ENCODE measurements around the gene HIVEP3. TPM values are rescaled to one million over a fixed set of nuclear protein-coding genes. Genes with fewer than 3 reads are reported as not detected.

HIVEP3 gene
- total and polyA plus RNA-seq, 4 donors = 3.0 to 9.4 (median 7.8) TPM

DNA sequence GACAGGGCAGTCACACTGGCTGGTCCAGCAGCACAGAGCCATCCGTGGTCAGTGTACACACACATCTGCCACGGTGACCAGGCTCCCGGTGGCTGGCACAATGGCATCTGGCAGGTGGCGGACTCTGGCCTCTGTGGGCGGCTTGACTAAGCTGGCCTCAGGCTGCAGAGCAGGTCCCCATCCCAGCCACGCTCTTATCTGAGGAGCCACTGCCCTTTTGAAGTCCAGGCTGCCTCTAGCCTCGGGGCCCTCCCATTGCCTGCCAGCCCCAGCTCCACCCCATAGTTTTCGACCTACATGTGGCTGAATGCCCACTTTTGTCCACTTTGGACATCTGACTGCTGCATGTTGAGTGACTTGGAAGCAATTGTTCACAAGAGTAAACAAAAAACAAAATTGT lies 404.3 kb downstream of the HIVEP3 start:
- Histone ChIP-seq H3K27ac (ENCODE audit: low read depth, low read length) (no peak overlapping the region), H3K4me3 (ENCODE audit: low read depth, low read length) (no peak overlapping the region), H3K36me3 (ENCODE audit: control insufficient read depth, insufficient read depth, low read length) (peaks cover 39% of the 10 kb centered on the region), H3K9me3 (ENCODE audit: control insufficient read depth, insufficient read depth, low read length) (no peaks in the 10 kb centered on the region), H3K27me3 (ENCODE audit: control insufficient read depth, insufficient read depth, low read length) (no peaks in the 10 kb centered on the region), H3K4me1 (ENCODE audit: control insufficient read depth, insufficient read depth, low read length) (peaks cover 30% of the 10 kb centered on the region)
- DNase-seq (ENCODE audit: low read depth in 4 of 6, low spot score in 6 of 6) = no peak
- WGBS (ENCODE audit: insufficient coverage) = 75% methylated on average over 8 of the region's 8 CpGs

DNA sequence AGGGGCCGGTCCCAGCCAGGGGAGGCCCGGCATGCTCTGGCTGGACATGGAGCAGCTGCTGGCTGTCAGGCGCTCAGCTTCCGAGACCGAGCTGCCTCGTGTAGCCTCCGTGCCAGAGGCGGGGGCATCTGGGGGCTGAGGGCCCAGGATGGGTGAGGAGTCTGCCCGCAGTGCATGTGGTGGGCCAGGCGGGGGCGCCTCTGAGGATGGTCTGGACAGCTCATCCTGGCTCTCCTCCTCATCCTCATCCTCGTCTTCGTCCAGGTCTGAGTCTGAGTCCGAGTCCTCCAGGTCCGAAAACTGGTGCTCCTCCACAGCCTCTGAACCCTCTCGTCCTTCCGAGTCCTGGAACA lies 405.4 kb downstream of the HIVEP3 start:
- peaks cover 30% of the 10 kb centered on the region for H3K4me1 ChIP-seq (ENCODE audit: control insufficient read depth, insufficient read depth, low read length)

GRCh38 chr1:41512701-41513382 lies 405.9 kb downstream of the HIVEP3 start:
- Histone ChIP-seq H3K4me3 (ENCODE audit: low read depth, low read length) (no peak overlapping the region), H3K4me1 (ENCODE audit: control insufficient read depth, insufficient read depth, low read length) (peaks cover 32% of the 10 kb centered on the region), H3K27ac (ENCODE audit: low read depth, low read length) (no peak overlapping the region), H3K36me3 (ENCODE audit: control insufficient read depth, insufficient read depth, low read length) (peaks cover 42% of the 10 kb centered on the region), H3K27me3 (ENCODE audit: control insufficient read depth, insufficient read depth, low read length) (no peaks in the 10 kb centered on the region), H3K9me3 (ENCODE audit: control insufficient read depth, insufficient read depth, low read length) (no peaks in the 10 kb centered on the region)
- WGBS (ENCODE audit: insufficient coverage) = 91% methylated on average over 24 of the region's 27 CpGs
- DNase-seq (ENCODE audit: low read depth in 4 of 6, low spot score in 6 of 6) = no peak

More for the DNA sequence above, 405.4 kb downstream of the HIVEP3 start:
- DNase-seq (ENCODE audit: low read depth in 4 of 6, low spot score in 6 of 6) = no peak
- H3K27ac ChIP-seq (ENCODE audit: low read depth, low read length) = no peak overlapping the region
- H3K9me3 ChIP-seq (ENCODE audit: control insufficient read depth, insufficient read depth, low read length) = no peaks in the 10 kb centered on the region
- 68% methylated on average over 17 of the region's 17 CpGs for WGBS (ENCODE audit: insufficient coverage)
- H3K36me3 ChIP-seq (ENCODE audit: control insufficient read depth, insufficient read depth, low read length) = peaks cover 40% of the 10 kb centered on the region
- no peak overlapping the region for H3K4me3 ChIP-seq (ENCODE audit: low read depth, low read length)
- no peaks in the 10 kb centered on the region for H3K27me3 ChIP-seq (ENCODE audit: control insufficient read depth, insufficient read depth, low read length)

- H3K27ac ChIP-seq (ENCODE audit: low read depth, low read length) = no peak overlapping the region
- no peaks in the 10 kb centered on the region for H3K9me3 ChIP-seq (ENCODE audit: control insufficient read depth, insufficient read depth, low read length)
- 96% methylated on average over 7 of the region's 7 CpGs for WGBS (ENCODE audit: insufficient coverage)
- no peak overlapping the region for H3K4me3 ChIP-seq (ENCODE audit: low read depth, low read length)
- no peaks in the 10 kb centered on the region for H3K27me3 ChIP-seq (ENCODE audit: control insufficient read depth, insufficient read depth, low read length)
- DNase-seq (ENCODE audit: low read depth in 4 of 6, low spot score in 6 of 6) = no peak
- peaks cover 43% of the 10 kb centered on the region for H3K36me3 ChIP-seq (ENCODE audit: control insufficient read depth, insufficient read depth, low read length)
- peaks cover 30% of the 10 kb centered on the region for H3K4me1 ChIP-seq (ENCODE audit: control insufficient read depth, insufficient read depth, low read length)
Measured at GRCh38 chr1:41511239-41511540, 407.5 kb downstream of the HIVEP3 start.

- H3K36me3 ChIP-seq (ENCODE audit: control insufficient read depth, insufficient read depth, low read length) = peaks cover 43% of the 10 kb centered on the region
- H3K27ac ChIP-seq (ENCODE audit: low read depth, low read length) = no peak overlapping the region
- no peaks in the 10 kb centered on the region for H3K27me3 ChIP-seq (ENCODE audit: control insufficient read depth, insufficient read depth, low read length)
- peaks cover 25% of the 10 kb centered on the region for H3K4me1 ChIP-seq (ENCODE audit: control insufficient read depth, insufficient read depth, low read length)
- no peak for DNase-seq (ENCODE audit: low read depth in 4 of 6, low spot score in 6 of 6)
- no peaks in the 10 kb centered on the region for H3K9me3 ChIP-seq (ENCODE audit: control insufficient read depth, insufficient read depth, low read length)
- no peak overlapping the region for H3K4me3 ChIP-seq (ENCODE audit: low read depth, low read length)
- 94% methylated on average over 36 of the region's 41 CpGs for WGBS (ENCODE audit: insufficient coverage)
Measured at GRCh38 chr1:41510531-41511238, 408.0 kb downstream of the HIVEP3 start.

- Histone ChIP-seq H3K4me3 (ENCODE audit: low read depth, low read length) (no peak overlapping the region), H3K9me3 (ENCODE audit: control insufficient read depth, insufficient read depth, low read length) (no peaks in the 10 kb centered on the region), H3K27ac (ENCODE audit: low read depth, low read length) (no peak overlapping the region), H3K36me3 (ENCODE audit: control insufficient read depth, insufficient read depth, low read length) (peaks cover 41% of the 10 kb centered on the region), H3K27me3 (ENCODE audit: control insufficient read depth, insufficient read depth, low read length) (no peaks in the 10 kb centered on the region), H3K4me1 (ENCODE audit: control insufficient read depth, insufficient read depth, low read length) (peaks cover 12% of the 10 kb centered on the region)
- 84% methylated on average over 8 of the region's 9 CpGs for WGBS (ENCODE audit: insufficient coverage)
- no peak for DNase-seq (ENCODE audit: low read depth in 4 of 6, low spot score in 6 of 6)
Measured at GRCh38 chr1:41509270-41509671, 409.5 kb downstream of the HIVEP3 start.

- 56% methylated on average over 1 of the region's 2 CpGs for WGBS (ENCODE audit: insufficient coverage)
- no peak overlapping the region for H3K27ac ChIP-seq (ENCODE audit: low read depth, low read length)
- no peak for DNase-seq (ENCODE audit: low read depth in 4 of 6, low spot score in 6 of 6)
Measured at GRCh38 chr1:41508290-41508689, 410.4 kb downstream of the HIVEP3 start.

GRCh38 chr1:41507836-41508235 lies 410.9 kb downstream of the HIVEP3 start:
- Histone ChIP-seq H3K36me3 (ENCODE audit: control insufficient read depth, insufficient read depth, low read length) (peaks cover 33% of the 10 kb centered on the region), H3K27me3 (ENCODE audit: control insufficient read depth, insufficient read depth, low read length) (no peaks in the 10 kb centered on the region), H3K27ac (ENCODE audit: low read depth, low read length) (no peak overlapping the region), H3K9me3 (ENCODE audit: control insufficient read depth, insufficient read depth, low read length) (no peaks in the 10 kb centered on the region), H3K4me1 (ENCODE audit: control insufficient read depth, insufficient read depth, low read length) (peaks cover 16% of the 10 kb centered on the region), H3K4me3 (ENCODE audit: low read depth, low read length) (no peak overlapping the region)
- WGBS (ENCODE audit: insufficient coverage) = 89% methylated on average over 6 of the region's 6 CpGs
- DNase-seq (ENCODE audit: low read depth in 4 of 6, low spot score in 6 of 6) = no peak

More at GRCh38 chr1:41508290-41508689, 410.4 kb downstream of the HIVEP3 start:
- peaks cover 38% of the 10 kb centered on the region for H3K36me3 ChIP-seq (ENCODE audit: control insufficient read depth, insufficient read depth, low read length)
- H3K9me3 ChIP-seq (ENCODE audit: control insufficient read depth, insufficient read depth, low read length) = no peaks in the 10 kb centered on the region
- H3K4me1 ChIP-seq (ENCODE audit: control insufficient read depth, insufficient read depth, low read length) = peaks cover 12% of the 10 kb centered on the region
- no peak overlapping the region for H3K4me3 ChIP-seq (ENCODE audit: low read depth, low read length)
- H3K27me3 ChIP-seq (ENCODE audit: control insufficient read depth, insufficient read depth, low read length) = no peaks in the 10 kb centered on the region

- no peak overlapping the region for H3K4me3 ChIP-seq (ENCODE audit: low read depth, low read length)
- WGBS (ENCODE audit: insufficient coverage) = 65% methylated on average over 13 of the region's 13 CpGs
- no peak overlapping the region for H3K27ac ChIP-seq (ENCODE audit: low read depth, low read length)
- DNase-seq (ENCODE audit: low read depth in 4 of 6, low spot score in 6 of 6) = no peak
- no peaks in the 10 kb centered on the region for H3K27me3 ChIP-seq (ENCODE audit: control insufficient read depth, insufficient read depth, low read length)
- peaks cover 21% of the 10 kb centered on the region for H3K4me1 ChIP-seq (ENCODE audit: control insufficient read depth, insufficient read depth, low read length)
- H3K9me3 ChIP-seq (ENCODE audit: control insufficient read depth, insufficient read depth, low read length) = no peaks in the 10 kb centered on the region
- peaks cover 28% of the 10 kb centered on the region for H3K36me3 ChIP-seq (ENCODE audit: control insufficient read depth, insufficient read depth, low read length)
Measured at GRCh38 chr1:41507110-41507720, 411.5 kb downstream of the HIVEP3 start.
